HG03175 (cell line): Measurements from ENCODE around the gene ITPA.

Source experiments
- ATAC-seq: cut with Tn5 transposase; IDR thresholded peaks from one replicate; pipeline ENCODE4 v1.9.1; 2021; ENCODE audit warnings: mild to moderate bottlenecking, moderate library complexity; ENCODE audit not compliant: unreplicated experiment

ITPA gene

DNA sequence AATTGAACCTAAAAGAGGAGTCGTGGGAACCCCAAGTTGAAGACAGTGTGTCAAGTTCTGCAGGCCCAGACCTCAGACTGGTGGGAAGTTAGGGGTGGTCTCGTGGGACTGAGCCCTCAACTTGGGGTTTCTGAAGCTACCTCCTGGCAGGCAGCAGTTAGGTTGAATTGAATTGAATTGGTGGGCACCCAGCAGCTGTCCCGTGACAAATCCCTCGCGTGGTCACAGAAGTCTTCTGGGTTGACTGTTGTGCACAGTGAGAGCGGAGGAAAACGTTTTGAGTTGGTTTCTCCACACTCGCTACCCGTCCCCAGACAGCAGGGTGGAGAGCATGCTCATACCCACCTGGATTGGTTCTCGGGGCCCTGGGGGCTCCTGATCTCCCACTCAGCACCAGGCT, 16.8 kb downstream of the ITPA start:
- ATAC-seq = no peak

GRCh38 chr20:3226864-3227263, 17.6 kb downstream of the ITPA start:
- ATAC-seq = no peak

GRCh38 chr20:3227506-3227905, 18.2 kb downstream of the ITPA start:
- ATAC-seq = no peak

DNA sequence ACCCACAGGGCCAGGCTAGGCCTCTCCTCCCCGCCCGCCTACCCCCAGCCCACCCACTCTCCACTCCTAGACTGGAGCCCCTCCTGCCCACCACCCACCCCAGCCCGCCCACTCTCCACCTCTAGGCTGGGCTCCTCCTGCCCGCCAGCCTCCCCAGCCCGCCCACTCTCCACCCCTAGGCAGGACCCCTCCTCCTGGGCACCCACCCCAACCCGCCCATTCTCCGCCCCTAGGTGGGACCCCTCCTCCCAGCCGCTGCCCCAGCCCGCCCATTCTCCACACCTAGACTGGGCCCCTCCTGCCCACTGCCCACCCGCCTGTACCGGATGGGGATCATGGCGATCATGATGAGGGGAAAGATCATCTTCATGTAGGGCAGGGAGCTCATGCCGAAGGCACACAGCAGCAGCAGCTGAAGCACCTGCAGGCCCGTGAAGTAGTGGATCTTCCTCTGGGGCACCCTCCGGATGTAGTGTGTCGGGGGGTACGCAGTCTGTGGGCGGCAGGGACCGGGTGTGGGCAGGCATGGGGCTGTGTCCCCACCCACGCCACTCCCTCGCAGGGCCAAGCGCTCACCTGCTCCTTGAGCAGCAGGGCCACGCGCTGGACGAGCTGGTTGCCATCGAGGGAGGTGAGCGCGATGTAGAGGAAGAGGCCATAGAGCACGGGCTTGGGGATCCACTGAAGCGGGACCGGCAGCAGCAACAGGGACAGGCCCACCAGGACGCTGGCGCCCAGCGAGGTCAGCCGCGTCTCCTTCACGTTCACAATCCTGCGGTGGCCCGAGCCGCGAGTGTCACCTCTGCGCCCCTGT, 18.8 kb downstream of the ITPA start:
- no peak for ATAC-seq

DNA sequence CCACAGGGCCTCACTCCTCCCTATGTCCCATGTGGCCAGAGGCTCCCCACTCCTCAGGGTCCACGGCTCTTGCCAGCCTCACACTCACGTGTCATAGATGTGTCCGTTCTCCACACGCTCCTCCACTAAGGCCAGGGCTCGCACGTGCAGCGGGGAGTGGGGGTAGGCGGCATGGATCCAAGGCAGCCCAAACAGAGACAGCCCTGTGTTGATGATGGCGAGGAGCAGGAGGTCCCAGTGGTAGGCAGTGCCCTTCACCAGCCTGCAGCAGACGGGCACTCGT, 19.4 kb downstream of the ITPA start:
- ATAC-seq = no peak

DNA sequence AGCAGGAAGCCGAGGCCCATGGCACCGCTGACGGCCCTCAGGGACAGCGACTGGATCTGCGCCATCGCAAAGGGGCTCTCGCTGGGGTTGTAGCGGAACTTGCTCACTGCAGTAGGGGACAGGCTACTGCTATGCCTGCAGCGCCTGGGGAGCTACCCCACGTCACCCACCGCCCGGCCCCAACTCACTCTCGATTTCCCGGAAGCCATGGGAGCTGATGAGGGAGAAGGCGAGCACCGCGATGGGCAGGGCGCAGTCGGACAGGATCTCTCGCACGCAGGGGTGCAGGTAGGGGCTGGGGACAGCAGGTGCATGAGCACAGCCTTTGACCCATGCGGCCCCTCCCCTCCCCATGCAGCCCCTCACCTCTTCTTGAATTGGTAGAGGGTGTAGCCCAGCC, 19.9 kb downstream of the ITPA start:
- ATAC-seq = no peak

- ATAC-seq = no peak
Measured at GRCh38 chr20:3229798-3230197, 20.5 kb downstream of the ITPA start.

GRCh38 chr20:3231116-3231515, 21.8 kb downstream of the ITPA start:
- ATAC-seq = no peak

DNA sequence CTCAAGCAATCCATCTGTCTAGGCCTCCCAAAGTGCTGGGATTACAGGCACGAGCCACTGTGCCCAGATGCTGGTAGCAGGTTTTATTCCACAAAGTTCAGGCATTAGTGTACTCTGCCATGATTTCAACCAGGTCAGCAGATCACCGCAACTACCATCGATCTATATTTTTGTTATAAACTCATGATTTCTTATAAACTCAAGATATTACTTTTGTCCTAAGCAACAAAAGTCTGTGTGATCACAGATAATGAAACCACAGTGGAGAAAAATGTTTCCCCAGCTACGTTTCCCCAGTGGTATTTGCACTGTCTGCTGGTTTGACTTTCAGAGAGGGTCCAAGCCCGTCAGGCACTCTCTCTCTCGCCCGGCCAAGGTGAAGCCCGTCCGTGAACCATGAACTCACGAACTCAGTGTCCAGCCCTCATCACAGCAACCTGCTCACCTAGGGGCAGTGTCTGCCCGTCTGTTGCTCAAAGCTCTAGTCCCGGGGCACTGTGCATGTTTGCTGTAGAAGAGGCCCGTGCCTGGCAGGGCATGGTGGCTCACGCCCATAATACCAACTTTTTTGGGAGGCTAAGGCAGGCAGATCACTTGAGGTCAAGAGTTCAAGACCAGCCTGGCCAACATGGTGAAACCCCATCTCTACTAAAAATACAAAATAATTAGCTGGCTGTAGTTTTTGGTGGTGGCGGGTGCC, 22.7 kb downstream of the ITPA start:
- ATAC-seq = no peak

DNA sequence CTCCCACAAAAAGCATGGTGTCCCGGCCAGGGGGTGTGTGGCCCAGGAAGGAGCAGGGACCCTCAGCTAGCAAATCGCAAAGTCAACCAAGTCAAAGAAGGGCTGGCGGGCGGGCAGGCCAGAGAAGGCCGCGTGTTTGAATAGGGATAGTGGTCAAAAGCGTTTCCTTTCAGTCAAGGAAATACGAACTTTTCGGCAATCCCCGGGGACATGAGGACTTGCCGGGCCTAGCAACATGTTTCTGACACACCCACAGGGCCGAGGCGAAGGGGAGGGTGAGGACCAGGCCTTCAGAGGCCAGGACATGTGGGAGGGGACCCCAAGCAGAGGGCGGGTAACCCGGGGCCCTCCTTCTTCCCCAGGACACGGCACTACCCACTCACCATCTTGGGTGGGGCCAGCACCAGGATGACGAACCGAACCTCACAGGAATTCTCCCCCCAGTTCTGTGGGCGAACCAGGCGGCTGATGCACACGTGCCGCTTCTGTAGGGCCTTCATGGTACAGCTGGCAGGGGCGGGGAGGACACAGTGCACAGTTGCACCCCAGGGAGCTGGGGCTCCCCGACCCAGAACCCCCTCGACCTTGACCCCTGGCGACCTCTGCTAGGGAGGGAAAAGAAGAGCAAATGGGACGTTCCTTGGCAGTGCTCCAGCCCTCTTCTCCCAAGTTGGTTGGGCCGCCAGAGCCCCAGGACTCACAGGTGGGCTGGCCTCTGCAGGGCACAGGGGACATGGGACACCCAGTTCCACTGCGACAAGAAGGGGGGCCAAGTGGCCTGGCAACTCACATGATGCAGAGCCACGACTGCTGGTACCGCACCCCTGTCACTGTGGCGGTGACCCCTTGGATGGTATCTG, 24.1 kb downstream of the ITPA start:
- ATAC-seq = no peak

- no peak for ATAC-seq
Measured at GRCh38 chr20:3233991-3234498, 24.7 kb downstream of the ITPA start.

- ATAC-seq = no peak
Measured at GRCh38 chr20:3235666-3236324, 26.5 kb downstream of the ITPA start.

DNA sequence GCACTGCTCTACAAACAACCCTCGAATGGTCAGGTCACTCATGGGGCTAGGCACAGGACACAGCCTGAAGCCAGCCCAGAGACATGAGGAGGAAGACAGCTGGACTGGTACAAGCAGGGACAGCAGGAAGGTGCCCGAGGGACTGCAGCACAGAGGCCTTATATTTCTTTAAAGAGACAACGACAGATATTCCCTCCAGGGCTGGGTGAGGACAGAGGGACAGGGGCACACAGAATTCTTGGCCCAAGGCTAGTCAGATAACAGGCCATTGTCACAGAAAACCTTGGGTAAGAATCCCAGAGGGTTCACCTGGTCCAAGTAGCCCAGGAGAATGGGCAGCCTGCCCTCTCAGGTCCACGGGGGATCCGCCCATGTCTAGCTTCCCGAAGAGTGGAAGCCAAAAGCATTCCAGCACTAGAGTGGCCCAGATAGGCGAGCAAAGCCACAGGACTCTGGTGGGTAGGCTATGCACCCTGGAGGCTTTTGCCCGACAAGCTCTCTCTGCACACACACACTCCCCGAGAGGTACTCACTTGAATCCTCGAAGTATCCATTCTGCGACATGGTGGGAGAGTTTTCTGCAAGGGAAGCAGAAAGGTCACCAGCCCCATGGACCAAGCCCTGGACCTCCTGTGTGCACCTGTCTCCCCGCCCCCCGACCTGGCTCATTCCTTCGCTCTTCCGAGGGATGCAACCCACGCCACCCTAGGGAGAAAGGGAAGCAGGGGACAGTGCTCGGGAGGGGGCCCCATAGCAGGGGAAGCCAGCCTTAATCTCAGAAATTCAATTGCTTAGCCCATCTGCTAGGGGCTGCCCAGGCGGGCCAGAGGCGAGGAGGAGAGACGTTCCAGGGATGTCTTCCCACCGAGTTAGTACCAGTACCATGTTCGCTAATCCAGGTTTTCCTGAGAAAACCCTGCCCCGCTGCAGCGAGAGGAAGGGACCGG, 28.0 kb downstream of the ITPA start:
- ATAC-seq = no peak

- no peak for ATAC-seq
Measured at GRCh38 chr20:3237958-3238615, 28.8 kb downstream of the ITPA start.

DNA sequence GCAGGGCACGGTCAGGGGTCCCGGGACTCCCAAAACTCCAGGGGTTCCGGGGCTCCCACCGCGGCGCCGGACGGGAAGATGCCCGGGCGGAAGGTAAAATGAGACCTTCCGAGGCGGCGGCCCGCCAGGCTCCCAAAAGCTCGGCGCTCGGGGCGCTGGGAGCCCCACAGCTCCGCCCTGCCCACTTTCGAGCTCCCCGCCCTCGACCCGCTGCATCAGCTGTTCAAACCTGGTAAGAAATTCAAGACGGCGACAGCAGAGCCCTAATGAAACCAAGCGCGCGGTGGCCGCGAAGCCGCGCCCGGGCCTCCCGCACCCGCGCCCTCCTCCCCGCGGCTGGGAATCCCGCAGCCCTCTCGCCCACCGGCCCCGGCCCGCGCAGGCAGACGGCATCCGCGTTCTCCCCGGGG, 29.3 kb downstream of the ITPA start:
- no peak for ATAC-seq

GRCh38 chr20:3239026-3239866, 29.9 kb downstream of the ITPA start, which contains the start of gene SLC4A11:
Gene SLC4A11, minus strand, starts transcription at chr20:3239190. Its CDS starts 53 bp downstream, at chr20:3239137.
- ATAC-seq = no peak

GRCh38 chr20:3239867-3240775, 30.8 kb downstream of the ITPA start:
- ATAC-seq = no peak
